AG20443 (cell line): Measurements from ENCODE around the gene NOTCH3.

ENCODE experiments used
- DNase-seq: peaks from one replicate; pipeline ENCODE4 v3.0.0; 2012; ENCODE audit warnings: low spot score, mixed read lengths

Gene NOTCH3

GRCh38 chr19:15159251-15159650, 41.5 kb downstream of the NOTCH3 start:
- no peak for DNase-seq

GRCh38 chr19:15156391-15156790, 44.4 kb downstream of the NOTCH3 start:
- DNase-seq = no peak

- no peak for DNase-seq
These were observed 45.5 kb downstream of the NOTCH3 start for GRCh38 chr19:15155296-15155695.

- DNase-seq = peak; percentile 49
These were observed 46.7 kb downstream of the NOTCH3 start for GRCh38 chr19:15154002-15154612.

- no peak for DNase-seq
These were observed 51.1 kb downstream of the NOTCH3 start for GRCh38 chr19:15149737-15150136.

- DNase-seq = no peak
These were observed 53.7 kb downstream of the NOTCH3 start for GRCh38 chr19:15147090-15147489.

- DNase-seq = no peak
These were observed 56.6 kb downstream of the NOTCH3 start for GRCh38 chr19:15144046-15144646.

GRCh38 chr19:15142313-15142712, 58.5 kb downstream of the NOTCH3 start:
- DNase-seq = no peak

- DNase-seq = no peak
These were observed 59.7 kb downstream of the NOTCH3 start for GRCh38 chr19:15141143-15141542.

GRCh38 chr19:15138427-15138826, 62.4 kb downstream of the NOTCH3 start:
- DNase-seq = no peak

GRCh38 chr19:15137777-15138176, 63.0 kb downstream of the NOTCH3 start:
- DNase-seq = no peak

GRCh38 chr19:15136234-15136954, 64.4 kb downstream of the NOTCH3 start:
- DNase-seq = no peak

GRCh38 chr19:15129856-15130585, 70.8 kb downstream of the NOTCH3 start:
- no peak for DNase-seq

GRCh38 chr19:15128162-15128770, 72.5 kb downstream of the NOTCH3 start:
- DNase-seq = no peak

- DNase-seq = no peak
These were observed 74.5 kb downstream of the NOTCH3 start for GRCh38 chr19:15126131-15126910.

GRCh38 chr19:15125232-15126067, 75.3 kb downstream of the NOTCH3 start:
- peak; percentile 100 for DNase-seq

GRCh38 chr19:15124572-15125231, 76.1 kb downstream of the NOTCH3 start:
- no peak for DNase-seq

GRCh38 chr19:15123900-15124299, 76.9 kb downstream of the NOTCH3 start:
- DNase-seq = no peak

GRCh38 chr19:15123031-15123890, 77.5 kb downstream of the NOTCH3 start:
- no peak for DNase-seq
